Measurements from ENCODE around the gene RNFT2. TPM values are rescaled to one million over a fixed set of nuclear protein-coding genes. Genes with fewer than 3 reads are reported as not detected.

RNFT2 gene
- total RNA-seq, 2 donors from 2014 or later, result 6.3 to 11.8 TPM

DNA sequence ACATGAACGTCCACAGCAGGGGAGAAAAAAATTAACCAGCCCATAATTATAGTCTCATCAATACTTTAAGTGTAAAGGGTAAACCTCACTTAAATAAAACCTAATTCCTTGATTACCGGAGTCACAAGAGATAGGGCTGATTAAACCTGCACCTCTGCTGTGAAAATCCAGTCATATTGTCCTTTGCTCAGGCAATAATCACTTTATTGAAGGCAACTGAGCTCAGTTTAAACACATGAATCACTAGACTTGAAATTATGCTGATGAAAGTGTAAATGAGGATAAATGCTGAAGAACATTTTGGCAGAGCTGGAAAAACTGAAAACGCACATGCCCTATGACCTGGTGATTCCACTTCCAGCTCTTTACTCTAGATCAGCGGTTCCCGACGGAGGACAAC, 149.8 kb downstream of the RNFT2 start:
- no peak for DNase-seq
- no peaks in the 10 kb centered on the region for H3K4me1 ChIP-seq
- H3K27me3 ChIP-seq, result peaks cover 8% of the 10 kb centered on the region
- no peaks in the 10 kb centered on the region for H3K36me3 ChIP-seq
- no peak overlapping the region for H3K27ac ChIP-seq
- no peak overlapping the region for H3K9ac ChIP-seq (ENCODE audit: low read depth in 2 of 2, low read length in 2 of 2)
- TF ChIP-seq, protein P1, sequence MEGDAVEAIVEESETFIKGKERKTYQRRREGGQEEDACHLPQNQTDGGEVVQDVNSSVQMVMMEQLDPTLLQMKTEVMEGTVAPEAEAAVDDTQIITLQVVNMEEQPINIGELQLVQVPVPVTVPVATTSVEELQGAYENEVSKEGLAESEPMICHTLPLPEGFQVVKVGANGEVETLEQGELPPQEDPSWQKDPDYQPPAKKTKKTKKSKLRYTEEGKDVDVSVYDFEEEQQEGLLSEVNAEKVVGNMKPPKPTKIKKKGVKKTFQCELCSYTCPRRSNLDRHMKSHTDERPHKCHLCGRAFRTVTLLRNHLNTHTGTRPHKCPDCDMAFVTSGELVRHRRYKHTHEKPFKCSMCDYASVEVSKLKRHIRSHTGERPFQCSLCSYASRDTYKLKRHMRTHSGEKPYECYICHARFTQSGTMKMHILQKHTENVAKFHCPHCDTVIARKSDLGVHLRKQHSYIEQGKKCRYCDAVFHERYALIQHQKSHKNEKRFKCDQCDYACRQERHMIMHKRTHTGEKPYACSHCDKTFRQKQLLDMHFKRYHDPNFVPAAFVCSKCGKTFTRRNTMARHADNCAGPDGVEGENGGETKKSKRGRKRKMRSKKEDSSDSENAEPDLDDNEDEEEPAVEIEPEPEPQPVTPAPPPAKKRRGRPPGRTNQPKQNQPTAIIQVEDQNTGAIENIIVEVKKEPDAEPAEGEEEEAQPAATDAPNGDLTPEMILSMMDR (IDR thresholded peaks at IDR 0.05), result no peak
- H3K9me3 ChIP-seq, result no peaks in the 10 kb centered on the region
- intact Hi-C loops (cut with DNase I), result no loop called here
- no peak overlapping the region for H3K4me3 ChIP-seq

DNA sequence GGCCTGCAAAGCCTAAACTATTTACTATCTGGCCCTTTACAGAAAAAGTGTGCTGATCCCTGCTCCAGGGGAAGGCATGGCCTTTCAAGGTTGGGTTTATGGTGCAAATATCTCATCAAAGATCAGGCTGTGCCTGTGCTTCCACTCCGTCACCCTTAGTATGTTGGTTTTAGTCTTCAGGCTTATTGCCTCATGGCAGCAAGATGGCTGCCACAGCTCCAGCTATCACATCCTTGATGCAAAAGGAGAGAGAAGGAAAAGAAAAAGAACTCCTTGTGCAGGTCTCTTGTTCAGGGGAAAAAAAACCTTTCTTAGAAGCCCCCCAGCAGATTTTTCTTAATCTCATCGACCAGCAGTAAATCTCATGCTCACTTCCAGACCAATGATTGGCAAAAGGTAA, 152.2 kb downstream of the RNFT2 start:
- TF ChIP-seq, protein P1 (IDR thresholded peaks at IDR 0.05), result no peak
- intact Hi-C loops (cut with DNase I), result no loop called here
- Histone ChIP-seq H3K27ac (no peak overlapping the region), H3K4me1 (no peaks in the 10 kb centered on the region), H3K4me3 (no peak overlapping the region), H3K36me3 (no peaks in the 10 kb centered on the region), H3K9ac (ENCODE audit: low read depth in 2 of 2, low read length in 2 of 2) (no peak overlapping the region), H3K27me3 (no peaks in the 10 kb centered on the region), H3K9me3 (no peaks in the 10 kb centered on the region)
- no peak for DNase-seq

DNA sequence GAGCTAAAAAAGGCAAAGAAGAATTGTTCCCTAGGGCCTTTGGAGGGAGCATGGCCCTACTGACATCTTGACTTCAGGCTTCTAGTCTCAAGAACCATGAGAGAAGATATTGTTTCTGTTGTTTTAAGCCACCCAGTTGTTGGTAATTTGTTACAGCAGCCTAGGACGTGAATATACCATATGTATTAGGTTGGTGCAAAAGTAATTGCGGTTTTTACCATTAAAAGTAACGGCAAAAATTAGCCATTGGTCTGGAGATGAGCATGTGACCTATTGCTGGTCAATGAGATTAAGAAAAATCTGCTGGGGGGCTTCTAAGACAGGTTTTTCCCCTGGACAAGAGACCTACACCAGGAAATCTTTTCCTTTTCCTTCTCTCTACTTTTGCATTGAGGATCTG, 152.9 kb downstream of the RNFT2 start:
- DNase-seq, result no peak
- Histone ChIP-seq H3K27me3 (no peaks in the 10 kb centered on the region), H3K4me1 (no peaks in the 10 kb centered on the region), H3K9ac (ENCODE audit: low read depth in 2 of 2, low read length in 2 of 2) (no peak overlapping the region), H3K9me3 (no peaks in the 10 kb centered on the region), H3K27ac (no peak overlapping the region), H3K4me3 (no peak overlapping the region), H3K36me3 (no peaks in the 10 kb centered on the region)
- intact Hi-C loops (cut with DNase I), result no loop called here
- TF ChIP-seq, protein P1 (IDR thresholded peaks at IDR 0.05), result no peak

DNA sequence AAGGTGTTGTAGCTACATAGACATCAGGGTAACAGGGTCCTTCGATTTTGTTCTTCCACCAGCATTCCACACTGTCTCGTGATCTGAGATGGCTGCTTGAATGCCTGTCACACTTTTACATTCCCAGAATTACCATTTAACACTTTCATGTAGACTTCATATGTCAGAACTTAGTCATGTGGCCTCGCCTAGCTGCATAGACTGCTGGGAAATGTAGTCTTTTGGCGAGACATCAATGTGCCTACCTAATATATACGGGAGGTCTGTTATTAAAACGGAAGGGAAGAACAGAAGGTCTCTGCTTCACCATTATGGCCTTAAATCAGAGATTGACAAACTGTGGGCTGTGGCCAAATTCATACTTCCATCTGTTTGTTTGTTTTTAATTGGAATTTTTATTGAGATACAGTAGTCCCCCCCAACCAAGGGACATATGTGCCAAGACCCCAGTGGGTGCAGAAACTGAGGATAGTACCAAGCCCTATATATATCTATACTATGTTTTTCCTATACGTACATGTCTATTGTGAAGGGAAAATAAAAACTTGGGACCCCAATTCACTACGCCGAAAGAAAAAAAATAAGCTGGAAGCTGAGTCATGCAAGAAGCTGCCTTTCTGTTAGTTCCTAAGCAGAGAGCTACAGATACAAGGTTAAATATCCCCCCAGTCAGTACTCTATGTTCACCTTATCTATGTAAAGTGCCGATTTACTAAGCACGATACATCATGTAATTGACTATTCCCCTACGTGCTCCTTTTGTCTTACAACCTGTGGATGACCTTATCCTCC, 154.4 kb downstream of the RNFT2 start:
- H3K4me1 ChIP-seq, result no peaks in the 10 kb centered on the region
- TF ChIP-seq, protein P1 (IDR thresholded peaks at IDR 0.05), result no peak
- no peaks in the 10 kb centered on the region for H3K9me3 ChIP-seq
- no peaks in the 10 kb centered on the region for H3K36me3 ChIP-seq
- H3K9ac ChIP-seq (ENCODE audit: low read depth in 2 of 2, low read length in 2 of 2), result no peak overlapping the region
- H3K4me3 ChIP-seq, result no peak overlapping the region
- no peak for DNase-seq
- H3K27me3 ChIP-seq, result no peaks in the 10 kb centered on the region
- no peak overlapping the region for H3K27ac ChIP-seq
- intact Hi-C loops (cut with DNase I), result no loop called here

DNA sequence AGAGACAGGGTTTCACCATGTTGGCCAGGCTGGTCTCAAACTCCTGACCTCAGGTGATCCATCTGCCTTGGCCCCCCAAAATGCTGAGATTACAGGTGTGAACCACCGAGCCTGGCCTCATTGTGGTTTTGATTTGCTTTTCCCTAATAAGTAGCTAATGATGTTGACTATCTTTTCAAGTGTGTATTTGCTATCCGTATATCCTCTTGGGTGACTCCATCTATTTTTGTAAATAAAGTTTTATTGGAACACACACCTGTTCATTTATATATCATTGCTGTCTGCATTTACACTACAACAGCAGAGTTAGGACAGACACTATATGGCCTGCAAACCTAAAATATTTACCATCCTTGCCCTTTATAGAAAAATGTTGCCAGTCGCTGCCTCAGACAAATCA, 156.8 kb downstream of the RNFT2 start:
- DNase-seq, result no peak
- TF ChIP-seq, protein P1 (IDR thresholded peaks at IDR 0.05), result no peak
- Histone ChIP-seq H3K9ac (ENCODE audit: low read depth in 2 of 2, low read length in 2 of 2) (no peak overlapping the region), H3K27me3 (no peaks in the 10 kb centered on the region), H3K4me1 (no peaks in the 10 kb centered on the region), H3K9me3 (no peaks in the 10 kb centered on the region), H3K4me3 (no peak overlapping the region), H3K36me3 (no peaks in the 10 kb centered on the region), H3K27ac (no peak overlapping the region)
- intact Hi-C loops (cut with DNase I), result no loop called here

Measured in colonic mucosa (tissue), 4 donors.